Measurements from ENCODE around the gene PCDHGB4. TPM values are rescaled to one million over a fixed set of nuclear protein-coding genes. Genes with fewer than 3 reads are reported as not detected.

PCDHGB4 gene
- total RNA-seq, 4 donors from 2014 or later = 1.2 to 3.8 (median 2.8) TPM

- TF ChIP-seq CTCF (IDR thresholded peaks at IDR 0.05) (peak in 2 of 6 experiments; percentile 5 to 23), POLR2A (IDR thresholded peaks at IDR 0.05) (no peak)
- WGBS, 2 donors = 16 to 29% methylated on average over 5 to 13 of the region's 29 CpGs
- Histone ChIP-seq H3K4me3 (peak within 1 kb of the TSS in 3 of 4 donors; percentile 11 to 47 (median 26)), H3K4me1 (no peaks in the 10 kb centered on the region), H3K36me3 (no peaks in the 10 kb centered on the region), H3K9me3 (peaks cover 5 to 98% (median 76%) of the 10 kb centered on the region in 3 donors), H3K27ac (no peak within 1 kb of the TSS), H3K27me3 (peaks cover 0 to 44% (median 0%) of the 10 kb centered on the region in 4 donors)
- no peak for DNase-seq
- intact Hi-C loops (cut with DNase I) = no loop called here
Measured at GRCh38 chr5:141354900-141355469, 32.5 kb upstream of the PCDHGB4 start, which contains the start of gene PCDHGA4. Gene PCDHGA4, plus strand, starts transcription at chr5:141355021. Its CDS starts 87 bp downstream, at chr5:141355108.

- Histone ChIP-seq H3K4me1 (no peaks in the 10 kb centered on the region), H3K27ac (no peak overlapping the region), H3K4me3 (peak overlapping the region in 2 of 4 donors; percentile 26 to 47), H3K9me3 (peaks cover 5 to 98% (median 76%) of the 10 kb centered on the region in 3 donors), H3K27me3 (peaks cover 0 to 43% (median 0%) of the 10 kb centered on the region in 4 donors), H3K36me3 (no peaks in the 10 kb centered on the region)
- DNase-seq = no peak
- TF ChIP-seq CTCF (IDR thresholded peaks at IDR 0.05) = no peak
- no peak for TF ChIP-seq POLR2A (IDR thresholded peaks at IDR 0.05)
- WGBS, 2 donors = 73 to 75% methylated on average over 20 to 24 of the region's 24 CpGs
- intact Hi-C loops (cut with DNase I) = no loop called here
Measured at GRCh38 chr5:141355641-141356040, 31.9 kb upstream of the PCDHGB4 start.

- no peak overlapping the region for H3K27ac ChIP-seq
- H3K27me3 ChIP-seq = peaks cover 0 to 43% (median 0%) of the 10 kb centered on the region in 4 donors
- no peaks in the 10 kb centered on the region for H3K36me3 ChIP-seq
- WGBS, 2 donors = 67 to 69% methylated on average over 4 to 5 of the region's 5 CpGs
- no peak overlapping the region for H3K4me3 ChIP-seq
- TF ChIP-seq POLR2A (IDR thresholded peaks at IDR 0.05) (no peak), CTCF (IDR thresholded peaks at IDR 0.05) (no peak)
- DNase-seq = no peak
- H3K9me3 ChIP-seq = peaks cover 5 to 98% (median 76%) of the 10 kb centered on the region in 3 donors
- intact Hi-C loops (cut with DNase I) = no loop called here
- no peaks in the 10 kb centered on the region for H3K4me1 ChIP-seq
Measured at GRCh38 chr5:141356133-141356532, 31.4 kb upstream of the PCDHGB4 start.

GRCh38 chr5:141356950-141357349 is 30.5 kb upstream of the PCDHGB4 start:
- intact Hi-C loops (cut with DNase I) = no loop called here

GRCh38 chr5:141359790-141360426 is 27.6 kb upstream of the PCDHGB4 start, which contains the start of gene PCDHGB2:
Gene PCDHGB2, plus strand, starts transcription at chr5:141359994. Its CDS starts 142 bp downstream, at chr5:141360136.
- Histone ChIP-seq H3K36me3 (no peaks in the 10 kb centered on the region), H3K4me1 (no peaks in the 10 kb centered on the region), H3K27me3 (peaks cover 0 to 62% (median 0%) of the 10 kb centered on the region in 4 donors), H3K4me3 (peak within 1 kb of the TSS in 3 of 4 donors; percentile 23 to 52 (median 31)), H3K9me3 (peaks cover 5 to 100% (median 82%) of the 10 kb centered on the region in 3 donors), H3K27ac (no peak within 1 kb of the TSS)
- TF ChIP-seq CTCF (IDR thresholded peaks at IDR 0.05) = peak in 1 of 6 experiments; percentile 19
- TF ChIP-seq POLR2A (IDR thresholded peaks at IDR 0.05) = no peak
- WGBS, 2 donors = 28 to 29% methylated on average over 20 to 21 of the region's 24 CpGs
- DNase-seq = no peak
- intact Hi-C loops (cut with DNase I) = no loop called here

More at GRCh38 chr5:141356950-141357349, 30.5 kb upstream of the PCDHGB4 start:
- no peaks in the 10 kb centered on the region for H3K36me3 ChIP-seq
- H3K4me1 ChIP-seq = no peaks in the 10 kb centered on the region
- no peak for DNase-seq
- peaks cover 0 to 43% (median 0%) of the 10 kb centered on the region in 4 donors for H3K27me3 ChIP-seq
- H3K4me3 ChIP-seq = peak overlapping the region in 1 of 4 donors; percentile 16
- peaks cover 5 to 98% (median 76%) of the 10 kb centered on the region in 3 donors for H3K9me3 ChIP-seq
- H3K27ac ChIP-seq = no peak overlapping the region
- TF ChIP-seq POLR2A (IDR thresholded peaks at IDR 0.05) = no peak
- 65% methylated on average over 12 of the region's 19 CpGs; no CpG with 5 or more reads in 1 of the 2 donors for WGBS, 2 donors

Data from esophagus squamous epithelium (tissue), 5 donors.